IPS DF 6.9 (cell line): Measurements from ENCODE around the gene FOXL2.

ENCODE experiments used
- DNase-seq: peaks from one replicate; pipeline ENCODE4 v3.0.0-alpha.2; 2013; ENCODE audit warnings: low read depth, low spot score
- H3K27ac ChIP-seq: one replicate; pipeline ENCODE4 v1.5.1; 2013; ENCODE audit warnings: low read length, control low read depth
- H3K27me3 ChIP-seq: 2 replicates; pipeline ENCODE4 v1.6.1; 2013; ENCODE audit warnings: mild to moderate bottlenecking, low read length; ENCODE audit not compliant: control insufficient read depth, insufficient read depth
- H3K36me3 ChIP-seq: 2 replicates; pipeline ENCODE4 v1.6.1; 2013; ENCODE audit warnings: low read length; ENCODE audit not compliant: control insufficient read depth, insufficient read depth
- H3K4me1 ChIP-seq: 2 replicates; pipeline ENCODE4 v1.6.1; 2013; ENCODE audit warnings: low read length; ENCODE audit not compliant: control insufficient read depth, insufficient read depth
- H3K4me3 ChIP-seq: 2 replicates; pipeline ENCODE4 v1.5.1; 2013; ENCODE audit warnings: mild to moderate bottlenecking, low read length
- H3K9me3 ChIP-seq: 2 replicates; pipeline ENCODE4 v1.6.1; 2013; ENCODE audit warnings: low read length, inconsistent platforms; ENCODE audit not compliant: control insufficient read depth, insufficient read depth
- WGBS: extraction: QIAGEN DNeasy Blood & Tissue Kit; methylation state at CpG from one replicate; pipeline ENCODE4 v1.1.7; 2013; ENCODE audit warnings: mixed read lengths, missing lambda C conversion rate; ENCODE audit not compliant: insufficient read length, insufficient coverage; 5-methylcytosine and 5-hydroxymethylcytosine counted together

Gene FOXL2

GRCh38 chr3:138912237-138912636 is 34.7 kb downstream of the FOXL2 start:
- WGBS = no CpG with 5 or more reads among the region's 4 CpGs
- no peak for DNase-seq
- no peaks in the 10 kb centered on the region for H3K36me3 ChIP-seq

GRCh38 chr3:138911621-138912020 is 35.3 kb downstream of the FOXL2 start:
- H3K9me3 ChIP-seq = no peaks in the 10 kb centered on the region
- WGBS = no CpG with 5 or more reads among the region's 1 CpG
- H3K27ac ChIP-seq = no peak overlapping the region
- H3K4me1 ChIP-seq = peaks cover 1% of the 10 kb centered on the region; the same call in 1 of the 2 replicates
- DNase-seq = no peak
- no peaks in the 10 kb centered on the region for H3K27me3 ChIP-seq
- no peak overlapping the region for H3K4me3 ChIP-seq
- no peaks in the 10 kb centered on the region for H3K36me3 ChIP-seq

More at GRCh38 chr3:138912237-138912636, 34.7 kb downstream of the FOXL2 start:
- Histone ChIP-seq H3K9me3 (no peaks in the 10 kb centered on the region), H3K4me3 (no peak overlapping the region), H3K4me1 (peaks cover 1% of the 10 kb centered on the region; the same call in 1 of the 2 replicates), H3K27me3 (no peaks in the 10 kb centered on the region), H3K27ac (no peak overlapping the region)

- Histone ChIP-seq H3K4me1 (no peaks in the 10 kb centered on the region), H3K36me3 (no peaks in the 10 kb centered on the region), H3K9me3 (no peaks in the 10 kb centered on the region), H3K4me3 (no peak overlapping the region), H3K27ac (no peak overlapping the region), H3K27me3 (no peaks in the 10 kb centered on the region)
- no peak for DNase-seq
Observed at GRCh38 chr3:138909904-138910303, 37.0 kb downstream of the FOXL2 start.

GRCh38 chr3:138908846-138909245 is 38.1 kb downstream of the FOXL2 start:
- no peak for DNase-seq
- WGBS = no CpG with 5 or more reads among the region's 5 CpGs
- Histone ChIP-seq H3K4me1 (no peaks in the 10 kb centered on the region), H3K27me3 (no peaks in the 10 kb centered on the region), H3K27ac (no peak overlapping the region), H3K36me3 (no peaks in the 10 kb centered on the region), H3K9me3 (no peaks in the 10 kb centered on the region), H3K4me3 (no peak overlapping the region)

- Histone ChIP-seq H3K4me1 (no peaks in the 10 kb centered on the region), H3K36me3 (no peaks in the 10 kb centered on the region), H3K27me3 (no peaks in the 10 kb centered on the region), H3K27ac (no peak overlapping the region), H3K9me3 (no peaks in the 10 kb centered on the region), H3K4me3 (no peak overlapping the region)
- DNase-seq = no peak
- WGBS = no CpG with 5 or more reads among the region's 3 CpGs
Observed at GRCh38 chr3:138907539-138907938, 39.4 kb downstream of the FOXL2 start.

- H3K27me3 ChIP-seq = no peaks in the 10 kb centered on the region
- DNase-seq = no peak
- WGBS = no CpG with 5 or more reads among the region's 1 CpG
- no peak overlapping the region for H3K4me3 ChIP-seq
- H3K36me3 ChIP-seq = no peaks in the 10 kb centered on the region
- no peaks in the 10 kb centered on the region for H3K4me1 ChIP-seq
- no peak overlapping the region for H3K27ac ChIP-seq
- no peaks in the 10 kb centered on the region for H3K9me3 ChIP-seq
Observed at GRCh38 chr3:138902171-138902570, 44.8 kb downstream of the FOXL2 start.

- Histone ChIP-seq H3K9me3 (no peaks in the 10 kb centered on the region), H3K4me1 (no peaks in the 10 kb centered on the region), H3K27ac (no peak overlapping the region), H3K36me3 (no peaks in the 10 kb centered on the region), H3K27me3 (no peaks in the 10 kb centered on the region), H3K4me3 (no peak overlapping the region)
- no peak for DNase-seq
- no CpG with 5 or more reads among the region's 8 CpGs for WGBS
Observed at GRCh38 chr3:138901567-138901966, 45.4 kb downstream of the FOXL2 start.

- Histone ChIP-seq H3K4me1 (no peaks in the 10 kb centered on the region), H3K27ac (no peak overlapping the region), H3K36me3 (no peaks in the 10 kb centered on the region), H3K9me3 (no peaks in the 10 kb centered on the region), H3K27me3 (no peaks in the 10 kb centered on the region), H3K4me3 (no peak overlapping the region)
- no peak for DNase-seq
- no CpG with 5 or more reads among the region's 5 CpGs for WGBS
Observed at GRCh38 chr3:138899351-138899991, 47.5 kb downstream of the FOXL2 start.

- H3K27ac ChIP-seq = no peak overlapping the region
Observed at GRCh38 chr3:138898708-138899107, 48.2 kb downstream of the FOXL2 start.

GRCh38 chr3:138898301-138898700 is 48.6 kb downstream of the FOXL2 start:
- DNase-seq = no peak
- WGBS = no CpG with 5 or more reads among the region's 1 CpG

More at GRCh38 chr3:138898708-138899107, 48.2 kb downstream of the FOXL2 start:
- Histone ChIP-seq H3K9me3 (no peaks in the 10 kb centered on the region), H3K36me3 (no peaks in the 10 kb centered on the region), H3K4me3 (no peak overlapping the region), H3K4me1 (no peaks in the 10 kb centered on the region), H3K27me3 (no peaks in the 10 kb centered on the region)
- no peak for DNase-seq

More at GRCh38 chr3:138898301-138898700, 48.6 kb downstream of the FOXL2 start:
- no peaks in the 10 kb centered on the region for H3K9me3 ChIP-seq
- no peaks in the 10 kb centered on the region for H3K36me3 ChIP-seq
- no peak overlapping the region for H3K4me3 ChIP-seq
- no peaks in the 10 kb centered on the region for H3K4me1 ChIP-seq
- no peak overlapping the region for H3K27ac ChIP-seq
- H3K27me3 ChIP-seq = no peaks in the 10 kb centered on the region
